Epithelial cell of esophagus (primary cell): Measurements from ENCODE around the gene ADGRL2.
"Not testable (repeated sequence)": the region's sequence is repeated elsewhere in the genome, so short reads cannot be mapped to it uniquely, and the experiment has no call there.

ENCODE experiments used
- DNase-seq: peaks from one replicate; pipeline ENCODE4 v3.0.0; 2010; ENCODE audit warnings: low read depth
- H3K4me3 ChIP-seq: 2 replicates; pipeline ENCODE4 v1.5.1; 2011; ENCODE audit warnings: mild to moderate bottlenecking, low read length, control low read depth
- CTCF ChIP-seq: IDR thresholded peaks from 2 replicates; pipeline ENCODE4 v1.5.1; 2011; ENCODE audit warnings: low read depth, mild to moderate bottlenecking, low read length, control low read depth, inconsistent platforms; ENCODE audit not compliant: insufficient read depth; ENCODE audit errors: missing control alignments

The ADGRL2 gene

DNA sequence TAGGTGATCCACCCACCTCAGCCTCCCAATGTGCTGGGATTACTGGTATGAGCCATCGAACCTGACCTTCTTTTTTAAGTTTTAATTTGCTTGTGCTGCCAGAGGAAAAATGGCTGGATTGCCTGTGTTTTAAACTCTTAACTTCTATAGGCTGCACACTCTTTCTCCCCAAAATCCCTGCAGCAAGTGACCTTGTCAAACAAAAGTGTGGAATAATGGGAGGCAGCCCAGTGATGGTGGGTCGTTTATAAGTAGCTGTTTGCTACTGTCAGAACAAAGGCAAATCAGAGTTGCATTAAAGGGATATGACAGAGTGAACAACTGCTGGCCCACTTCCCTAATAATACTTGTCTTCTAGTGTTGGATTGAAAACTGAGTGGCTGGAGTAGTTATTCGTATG, 74.2 kb downstream of the ADGRL2 start:
- no peak for TF ChIP-seq CTCF
- H3K4me3 ChIP-seq = no peak overlapping the region
- no peak for DNase-seq

DNA sequence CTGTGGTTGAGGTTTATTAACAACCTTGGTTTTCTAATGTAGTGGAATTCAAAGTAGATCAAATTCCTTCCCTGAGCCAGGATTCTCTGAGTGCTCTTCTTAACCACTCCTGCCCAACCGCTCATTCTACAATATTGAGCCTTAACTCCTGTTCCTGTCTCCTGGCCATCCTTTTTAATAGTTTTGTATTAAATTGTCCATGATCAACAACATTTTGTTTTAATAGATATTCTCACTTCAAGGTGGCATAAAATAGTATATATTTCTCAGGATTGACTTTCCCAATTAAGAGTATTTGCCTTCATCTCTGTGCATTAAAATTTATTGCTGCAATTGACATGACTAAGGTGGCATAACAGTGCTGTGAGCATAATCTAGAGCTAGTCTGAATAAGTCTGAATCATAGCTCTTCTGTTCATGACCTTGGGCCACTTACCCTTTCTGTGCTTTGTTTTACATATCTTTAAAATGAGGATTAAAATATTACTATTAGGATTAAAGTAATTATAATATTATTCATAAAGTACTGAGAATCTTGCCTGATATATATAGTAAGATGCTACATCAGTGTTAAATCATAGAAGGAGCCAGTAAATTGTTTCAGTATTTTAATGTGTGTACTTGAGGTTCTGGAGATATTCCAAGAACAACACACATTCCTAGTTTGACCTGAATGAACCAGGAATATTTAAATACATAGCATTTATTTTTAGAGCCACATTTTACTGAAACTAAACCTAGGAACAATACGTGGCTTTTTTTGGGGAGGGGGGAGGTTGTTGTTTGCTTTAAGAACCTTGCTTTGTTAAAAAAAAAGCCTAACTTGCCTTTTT, 76.4 kb downstream of the ADGRL2 start:
- TF ChIP-seq CTCF = no peak
- H3K4me3 ChIP-seq = no peak overlapping the region
- DNase-seq = peak; percentile 81

GRCh38 chr1:81877940-81878339, 77.2 kb downstream of the ADGRL2 start:
- DNase-seq = no peak
- no peak for TF ChIP-seq CTCF
- no peak overlapping the region for H3K4me3 ChIP-seq

- no peak for DNase-seq
- TF ChIP-seq CTCF = no peak
- no peak overlapping the region for H3K4me3 ChIP-seq
Measured at GRCh38 chr1:81878538-81878937, 77.8 kb downstream of the ADGRL2 start.

DNA sequence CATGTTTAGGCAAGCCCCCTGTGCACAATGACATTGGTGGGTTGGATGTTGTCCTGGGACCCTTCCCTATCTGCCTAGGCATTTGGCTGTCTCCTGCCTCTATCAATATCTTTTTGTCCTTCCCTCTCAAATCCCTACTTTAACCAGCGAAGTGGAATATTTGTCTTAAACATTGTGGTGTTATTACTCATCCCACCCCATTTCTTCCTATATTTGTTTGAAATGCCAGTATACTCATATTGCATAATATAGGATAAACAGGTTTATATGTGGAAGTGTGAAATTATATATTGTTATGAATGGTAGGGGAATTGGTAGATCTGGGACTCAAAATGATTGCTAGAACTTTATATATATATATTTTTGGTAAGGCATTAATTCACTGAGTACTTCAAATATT, 80.0 kb downstream of the ADGRL2 start:
- no peak overlapping the region for H3K4me3 ChIP-seq
- no peak for TF ChIP-seq CTCF
- DNase-seq = peak; percentile 58

- DNase-seq = no peak
- TF ChIP-seq CTCF = no peak
- no peak overlapping the region for H3K4me3 ChIP-seq
Measured at GRCh38 chr1:81885291-81885690, 84.6 kb downstream of the ADGRL2 start.

- H3K4me3 ChIP-seq, DNase-seq: not testable (repeated sequence)
Measured at GRCh38 chr1:81886292-81886691, 85.6 kb downstream of the ADGRL2 start.
